Measurements from ENCODE around the gene NR3C2. TPM values are rescaled to one million over a fixed set of nuclear protein-coding genes. Genes with fewer than 3 reads are reported as not detected.

NR3C2 gene
- polyA plus RNA-seq, 3 donors, result 0.09 to 0.27 (median 0.20) TPM

GRCh38 chr4:148069086-148069894 is 372.9 kb downstream of the NR3C2 start:
- H3K9ac ChIP-seq (ENCODE audit: insufficient read depth, low read length, poor library complexity, severe bottlenecking), result no peak overlapping the region
- H3K4me3 ChIP-seq (replicated peaks in 1 of 3; ENCODE audit: low read depth in 2 of 3, low read length in 3 of 3), result no peak overlapping the region
- whole genome bisulfite sequencing (ENCODE audit: insufficient coverage), result 95% methylated on average over 5 of the region's 11 CpGs
- no peaks in the 10 kb centered on the region for H3K4me1 Mint-ChIP-seq
- H3K4me3 Mint-ChIP-seq, result no peak overlapping the region
- no peak overlapping the region for H2AFZ ChIP-seq (ENCODE audit: insufficient read depth, low read depth, low read length, poor library complexity, severe bottlenecking)
- H3K9me3 Mint-ChIP-seq, result peaks cover under 1 to 9% (median 5%) of the 10 kb centered on the region in 7 donors
- peaks cover 0 to 31% of the 10 kb centered on the region in 2 donors for H3K36me3 ChIP-seq (replicated peaks in 1 of 2; ENCODE audit: control insufficient read depth in 1 of 2, insufficient read depth in 2 of 2, low read length in 2 of 2)
- H3K4me2 ChIP-seq (replicated peaks; ENCODE audit: extremely low read depth, low read length, poor library complexity, severe bottlenecking), result no peak overlapping the region
- H3K27ac ChIP-seq (ENCODE audit: low read depth in 1 of 2, low read length in 2 of 2), result no peak overlapping the region
- H4K20me1 ChIP-seq (ENCODE audit: insufficient read depth, low read length), result no peaks in the 10 kb centered on the region
- H3K27ac Mint-ChIP-seq, result no peak overlapping the region
- intact Hi-C loops (cut with micrococcal nuclease), result loop anchor here in 1 of 2 donors (10.0 kb wide), 1 partner anchor 376 kb away; the partner anchor contains the start of gene NR3C2
- H3K36me3 Mint-ChIP-seq, result peaks cover 19 to 35% of the 10 kb centered on the region in 2 donors
- no peak for DNase-seq
- no peak for TF ChIP-seq CTCF (IDR thresholded peaks at IDR 0.05)
- H3K27me3 Mint-ChIP-seq (ENCODE audit: low read depth in 3 of 3), result peaks cover 0 to 2% (median 0%) of the 10 kb centered on the region in 3 donors
- no peaks in the 10 kb centered on the region for H3K79me2 ChIP-seq (ENCODE audit: insufficient read depth, low read length)
- no peaks in the 10 kb centered on the region for H3K4me1 ChIP-seq (ENCODE audit: control insufficient read depth in 1 of 2, insufficient read depth in 2 of 2, low read length in 2 of 2)
- peaks cover 3 to 14% of the 10 kb centered on the region in 2 donors for H3K9me3 ChIP-seq (replicated peaks in 1 of 2; ENCODE audit: control insufficient read depth in 1 of 2, insufficient read depth in 1 of 2, low read length in 2 of 2)
- no peaks in the 10 kb centered on the region for H3K27me3 ChIP-seq (ENCODE audit: control insufficient read depth in 2 of 2, insufficient read depth in 2 of 2, low read length in 2 of 2)

- Histone ChIP-seq H3K27ac (ENCODE audit: low read depth in 1 of 2, low read length in 2 of 2) (no peak overlapping the region), H3K27me3 (ENCODE audit: control insufficient read depth in 2 of 2, insufficient read depth in 2 of 2, low read length in 2 of 2) (no peaks in the 10 kb centered on the region), H3K4me1 (ENCODE audit: control insufficient read depth in 1 of 2, insufficient read depth in 2 of 2, low read length in 2 of 2) (no peaks in the 10 kb centered on the region), H3K4me3 (replicated peaks in 1 of 3; ENCODE audit: low read depth in 2 of 3, low read length in 3 of 3) (no peak overlapping the region), H3K4me2 (replicated peaks; ENCODE audit: extremely low read depth, low read length, poor library complexity, severe bottlenecking) (no peak overlapping the region), H3K9me3 (replicated peaks in 1 of 2; ENCODE audit: control insufficient read depth in 1 of 2, insufficient read depth in 1 of 2, low read length in 2 of 2) (peaks cover 0 to 4% of the 10 kb centered on the region in 2 donors), H2AFZ (ENCODE audit: insufficient read depth, low read depth, low read length, poor library complexity, severe bottlenecking) (no peak overlapping the region), H4K20me1 (ENCODE audit: insufficient read depth, low read length) (no peaks in the 10 kb centered on the region), H3K9ac (ENCODE audit: insufficient read depth, low read length, poor library complexity, severe bottlenecking) (no peak overlapping the region), H3K79me2 (ENCODE audit: insufficient read depth, low read length) (no peaks in the 10 kb centered on the region), H3K36me3 (replicated peaks in 1 of 2; ENCODE audit: control insufficient read depth in 1 of 2, insufficient read depth in 2 of 2, low read length in 2 of 2) (peaks cover 0 to 28% of the 10 kb centered on the region in 2 donors)
- 96% methylated on average over 3 of the region's 13 CpGs for WGBS (ENCODE audit: insufficient coverage)
- Mint-ChIP-seq H3K27ac (peak overlapping the region in 1 of 7 donors; percentile 43), H3K27me3 (ENCODE audit: low read depth in 3 of 3) (peaks cover 0 to 2% (median 0%) of the 10 kb centered on the region in 3 donors), H3K36me3 (peaks cover 14 to 29% of the 10 kb centered on the region in 2 donors), H3K9me3 (peaks cover 0 to 3% (median 2%) of the 10 kb centered on the region in 7 donors), H3K4me3 (no peak overlapping the region), H3K4me1 (no peaks in the 10 kb centered on the region)
- intact Hi-C loops (cut with micrococcal nuclease), result loop anchor here in 1 of 2 donors (10.0 kb wide), 1 partner anchor 377 kb away; the partner anchor contains the start of gene NR3C2
- TF ChIP-seq CTCF (IDR thresholded peaks at IDR 0.05), result no peak
- no peak for DNase-seq
Observed at GRCh38 chr4:148068065-148068911, 373.9 kb downstream of the NR3C2 start.
